HG03039 (cell line): Measurements from ENCODE around the gene CSTPP1.
"Not testable (repeated sequence)": the region's sequence is repeated elsewhere in the genome, so short reads cannot be mapped to it uniquely, and the experiment has no call there.

Experiments used
- ATAC-seq: cut with Tn5 transposase; IDR thresholded peaks from one replicate; pipeline ENCODE4 v1.9.1; 2021; ENCODE audit warnings: mild to moderate bottlenecking, moderate library complexity; ENCODE audit not compliant: unreplicated experiment

Gene CSTPP1

GRCh38 chr11:46907606-46908005 is 29.0 kb upstream of the CSTPP1 start:
- ATAC-seq = no peak

DNA sequence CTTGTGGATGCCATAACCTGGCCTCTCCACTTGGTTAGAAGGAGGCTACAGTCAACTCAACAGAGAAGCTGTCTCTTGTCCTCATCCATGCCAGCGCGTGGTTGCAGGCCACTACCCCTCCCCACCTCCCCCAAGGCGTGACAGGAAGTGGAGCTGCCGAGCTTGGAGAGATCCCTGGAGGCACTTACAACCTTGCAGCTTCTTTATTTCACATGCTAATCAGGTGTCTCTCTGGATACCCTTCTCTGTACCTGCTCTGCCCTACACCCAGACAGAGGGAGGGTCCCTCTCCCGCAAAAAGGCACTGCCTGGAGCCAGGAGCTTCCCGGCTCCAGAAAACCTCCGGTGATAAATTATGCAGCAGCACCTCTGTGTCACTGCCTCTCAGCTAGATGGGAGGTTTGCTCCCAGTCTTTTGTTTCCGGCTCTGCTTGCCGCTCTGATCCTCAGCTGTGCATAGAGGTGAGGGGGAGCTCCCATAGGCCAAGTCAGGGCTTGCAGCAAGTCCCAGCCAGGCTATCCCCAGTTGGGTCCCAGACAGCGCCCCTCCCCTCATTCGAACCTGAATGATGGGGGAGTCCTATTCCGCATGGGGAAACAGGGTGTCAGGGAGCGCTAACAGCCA is 23.9 kb upstream of the CSTPP1 start:
- no peak for ATAC-seq

DNA sequence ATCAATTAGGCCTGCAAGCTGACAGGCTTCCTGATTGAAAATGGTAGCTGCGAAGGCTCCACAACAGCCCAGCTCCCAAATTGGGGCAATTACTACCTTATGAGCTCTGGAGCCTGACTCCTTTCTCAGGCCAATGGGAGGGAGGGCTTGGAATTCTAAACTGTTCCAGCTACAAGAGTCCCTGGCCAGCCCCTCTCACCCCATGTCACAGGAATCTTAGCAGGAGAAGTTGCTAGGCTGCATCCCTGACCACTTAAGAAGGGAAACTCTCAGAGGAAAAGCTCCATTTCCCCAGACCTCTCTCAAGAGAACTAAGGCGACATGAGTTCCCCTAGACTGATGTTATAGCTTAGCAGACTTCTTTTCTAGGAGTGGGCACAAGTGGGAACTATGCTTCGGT is 23.1 kb upstream of the CSTPP1 start:
- no peak for ATAC-seq

GRCh38 chr11:46914363-46914762 is 22.2 kb upstream of the CSTPP1 start:
- no peak for ATAC-seq

DNA sequence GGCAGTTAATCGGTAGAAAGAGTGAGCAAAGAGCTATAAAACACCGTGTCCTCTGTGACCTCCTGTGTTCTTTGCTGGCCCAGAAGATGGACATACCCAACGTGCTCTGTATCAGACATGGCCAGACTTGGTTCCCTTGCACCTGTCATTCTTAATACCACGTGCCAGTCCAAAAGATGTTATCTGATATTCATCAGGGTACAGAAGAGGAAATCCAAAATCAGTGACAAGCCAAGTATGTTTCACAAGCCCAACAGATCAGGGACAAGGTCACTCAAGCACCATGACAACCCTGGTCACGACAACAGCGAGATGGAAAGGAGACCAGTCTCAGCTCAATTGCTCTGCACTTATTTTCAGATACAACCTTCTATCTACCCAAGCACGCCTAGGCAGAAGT is 21.7 kb upstream of the CSTPP1 start:
- no peak for ATAC-seq

DNA sequence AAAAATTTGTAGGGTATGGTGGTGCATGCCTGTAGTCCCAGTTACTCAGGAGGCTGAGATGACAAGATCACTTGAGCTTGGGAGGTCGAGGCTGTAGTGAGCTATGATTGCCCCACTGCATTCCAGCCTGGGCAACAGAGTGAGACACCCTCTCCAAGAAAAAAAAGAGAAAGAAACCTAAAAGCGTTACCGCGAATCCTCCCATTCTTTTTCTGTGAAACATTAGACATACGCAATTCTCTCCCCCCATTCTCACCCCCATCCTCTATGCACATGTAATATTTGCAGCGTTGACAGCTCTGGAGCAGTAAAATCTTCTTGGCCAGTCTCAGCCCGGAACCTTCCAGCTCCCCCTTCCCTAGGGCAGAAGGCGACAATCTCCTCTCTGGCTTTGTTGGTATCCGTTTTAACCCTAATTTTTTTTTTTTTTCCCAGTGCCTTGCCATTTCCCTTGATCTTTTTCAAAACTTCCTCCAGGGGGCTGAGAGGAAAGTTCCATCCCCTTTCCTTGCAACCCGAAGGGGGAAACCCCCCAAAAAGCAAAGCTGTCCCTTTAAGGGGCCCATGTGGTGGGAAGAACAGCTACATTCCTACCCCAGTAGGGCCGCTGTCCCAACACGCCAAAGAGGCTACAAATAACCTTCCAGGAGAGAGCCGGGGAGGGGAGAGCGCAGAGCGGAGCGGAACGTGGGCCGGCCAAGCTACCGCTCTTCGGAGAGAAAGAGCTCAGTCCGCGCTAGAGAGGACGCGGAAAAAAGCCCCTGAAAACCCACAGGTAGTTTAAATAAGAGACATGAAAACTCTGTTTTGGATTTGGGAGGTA is 20.1 kb upstream of the CSTPP1 start:
- ATAC-seq = no peak

DNA sequence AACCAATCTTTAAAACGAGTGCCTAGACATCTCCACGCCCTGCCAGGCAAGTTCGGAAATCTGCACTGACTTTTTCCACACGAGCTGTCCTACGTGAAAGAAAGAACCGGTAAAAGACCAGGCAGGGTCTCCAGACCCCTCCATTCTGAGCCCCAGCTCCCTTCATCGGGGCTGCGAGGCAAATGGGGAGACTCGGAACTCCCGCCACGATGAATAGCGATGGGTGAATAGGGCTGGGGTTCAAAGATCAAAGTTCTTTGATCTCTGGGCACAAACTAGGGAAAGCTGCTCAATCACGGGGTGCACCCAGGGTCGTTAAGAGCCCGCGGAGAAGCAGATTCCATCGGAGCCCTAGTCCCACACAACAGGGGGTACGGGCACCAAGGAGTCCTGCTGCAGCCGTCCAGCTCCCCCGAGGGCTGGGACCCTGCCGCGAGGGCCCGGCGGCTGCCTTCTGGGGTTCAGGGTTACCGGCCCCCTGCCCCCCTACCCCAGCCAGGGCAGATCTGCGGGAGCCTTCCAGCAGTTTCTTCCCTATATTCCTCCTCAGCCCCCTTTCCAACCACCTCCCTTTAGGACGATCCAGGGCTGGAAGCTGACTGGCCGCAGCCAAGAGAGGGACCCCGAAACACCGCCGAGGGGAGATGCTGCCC is 19.3 kb upstream of the CSTPP1 start:
- no peak for ATAC-seq

DNA sequence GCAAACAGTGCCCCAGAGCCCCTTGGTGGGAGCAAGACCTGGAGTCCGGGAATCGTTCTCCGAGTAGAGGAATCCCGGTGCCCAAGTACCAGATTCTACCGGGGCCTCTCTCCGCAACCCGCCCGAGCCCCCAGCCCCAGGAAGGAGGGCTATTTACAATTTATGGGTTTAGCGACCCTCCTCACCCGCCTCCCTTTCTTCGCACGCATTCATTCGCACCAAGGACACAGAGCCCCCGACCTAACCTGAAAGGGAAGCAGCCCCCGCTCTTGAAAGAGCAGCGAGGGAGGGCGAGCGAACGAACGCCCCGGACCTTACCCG is 18.8 kb upstream of the CSTPP1 start:
- ATAC-seq = no peak

DNA sequence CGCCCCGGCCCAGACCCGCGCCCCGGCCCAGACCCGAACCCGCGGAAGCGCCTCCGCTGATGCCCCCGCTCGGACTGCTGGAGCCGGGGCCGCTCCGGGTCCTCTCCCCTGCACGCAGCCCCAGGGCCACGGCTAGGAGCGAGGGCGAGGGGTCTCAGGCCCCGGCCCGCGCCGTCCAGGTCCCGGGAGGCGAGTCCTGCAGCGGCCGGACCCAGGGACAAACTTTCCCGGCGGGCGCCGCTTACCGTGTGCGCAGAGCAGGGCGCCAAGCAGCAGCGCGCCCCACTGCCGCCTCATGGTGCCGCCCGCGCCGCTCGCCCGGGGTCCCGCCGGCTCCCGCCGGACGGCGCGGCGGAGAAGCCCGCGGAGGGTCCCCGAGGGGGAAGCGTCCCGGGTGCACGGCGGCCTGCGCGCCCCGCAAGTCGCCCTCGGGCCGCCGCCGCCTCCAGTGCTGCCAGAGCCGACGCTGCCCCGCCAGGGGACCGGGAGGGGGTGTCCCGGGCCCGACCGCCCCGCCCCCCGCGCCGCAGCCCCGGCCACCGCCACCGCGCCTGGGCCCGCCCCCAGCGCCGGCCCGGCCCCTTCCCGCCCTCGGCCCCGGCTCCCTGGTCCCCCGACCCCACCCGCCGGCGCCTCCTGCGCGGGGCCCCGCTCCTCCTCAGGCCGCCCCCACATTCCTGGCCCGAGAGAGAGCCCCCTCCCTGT is 18.3 kb upstream of the CSTPP1 start, which contains the start of gene LRP4:
Gene LRP4, minus strand, starts transcription at position 468 of the 705 bp plus-strand sequence. Its CDS starts 171 bp downstream, at position 297.
- ATAC-seq = no peak

GRCh38 chr11:46918788-46919513 is 17.6 kb upstream of the CSTPP1 start:
- ATAC-seq = no peak

GRCh38 chr11:46920755-46921154 is 15.8 kb upstream of the CSTPP1 start:
- no peak for ATAC-seq

- ATAC-seq = not testable (repeated sequence)
Measured at GRCh38 chr11:46927928-46928327, 8.6 kb upstream of the CSTPP1 start.

GRCh38 chr11:46928701-46929100 is 7.9 kb upstream of the CSTPP1 start:
- ATAC-seq = not testable (repeated sequence)

- no peak for ATAC-seq
Measured at GRCh38 chr11:46930089-46930488, 6.5 kb upstream of the CSTPP1 start.

DNA sequence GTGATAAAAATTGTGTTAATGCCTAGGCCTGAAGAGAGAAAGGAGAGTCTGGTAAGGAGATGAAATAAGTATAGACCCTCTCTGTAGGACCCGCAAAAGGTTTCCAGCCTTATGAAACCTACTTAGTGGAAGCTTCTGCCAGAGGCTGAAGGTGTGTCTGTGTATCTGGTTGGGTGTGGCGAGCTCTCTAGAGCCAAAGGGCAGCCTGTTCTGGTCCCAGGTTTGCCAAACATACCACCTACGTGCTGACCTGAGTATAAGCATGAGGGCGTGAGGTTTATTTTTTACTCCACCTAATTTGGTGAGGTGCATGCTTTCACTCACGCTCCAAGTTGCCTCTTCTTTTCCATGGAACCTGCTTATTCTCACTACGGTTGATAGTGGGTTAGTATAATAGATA is 5.6 kb downstream of the CSTPP1 start:
- ATAC-seq = no peak

GRCh38 chr11:46944356-46945075 is 8.0 kb downstream of the CSTPP1 start:
- ATAC-seq = no peak

- ATAC-seq = no peak
Measured at GRCh38 chr11:46947399-46948077, 11.0 kb downstream of the CSTPP1 start.

DNA sequence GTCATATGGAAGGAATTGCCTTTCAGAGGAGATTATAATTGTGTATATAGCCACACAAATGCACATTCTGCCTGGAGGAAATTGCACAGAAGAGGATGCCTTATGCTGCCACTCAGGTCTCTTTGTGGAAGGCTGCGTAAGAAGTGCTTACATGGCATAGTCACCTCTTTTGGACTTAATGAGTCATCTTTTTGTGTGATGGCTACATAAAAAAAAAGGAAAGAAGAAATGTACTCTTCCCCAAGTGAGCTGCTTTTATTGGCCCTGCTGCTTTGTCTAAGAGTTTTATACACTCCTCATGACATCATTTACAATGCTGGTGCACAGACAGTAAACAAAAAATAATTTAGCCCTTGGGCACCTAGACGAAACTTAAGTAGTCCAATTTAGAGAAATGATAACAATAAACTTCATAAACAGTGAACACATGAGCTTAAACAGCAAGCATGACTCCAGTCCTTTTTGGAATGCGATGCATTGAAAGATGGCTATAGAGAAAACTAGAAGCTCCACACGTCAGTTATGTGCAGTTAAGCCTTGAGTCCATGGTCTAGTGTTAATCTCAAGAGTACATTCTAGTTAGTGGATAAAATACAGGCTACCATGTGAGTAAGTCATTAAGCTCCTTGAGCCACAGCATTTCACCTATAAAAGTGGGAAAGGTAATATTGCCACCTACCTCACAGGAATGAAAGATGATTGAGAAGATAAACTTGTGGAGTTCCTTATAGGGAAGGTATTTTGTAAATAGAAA is 12.0 kb downstream of the CSTPP1 start:
- no peak for ATAC-seq

DNA sequence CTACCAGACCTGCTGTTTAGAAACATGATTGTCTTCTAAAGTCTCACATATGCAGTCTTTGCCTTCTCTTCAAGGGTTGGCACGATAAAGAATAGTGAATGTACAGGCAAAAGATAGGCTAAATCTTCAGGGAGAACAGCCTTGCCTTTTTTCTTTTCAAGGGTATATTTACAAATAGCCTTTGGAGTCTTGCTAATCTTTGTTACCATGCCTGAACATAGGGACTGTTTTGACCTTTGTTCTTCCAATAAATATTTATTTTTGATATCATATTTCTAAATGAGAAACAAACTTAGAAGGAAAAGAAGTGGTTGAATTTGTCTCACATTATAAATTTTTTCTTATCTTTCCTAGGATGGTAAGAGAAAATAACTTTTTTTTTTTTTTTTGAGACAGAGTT is 12.7 kb downstream of the CSTPP1 start:
- no peak for ATAC-seq
